NCI-H2081 (cell line): ENCODE measurements around the gene TESK2.
"Not testable (repeated sequence)": the region's sequence is repeated elsewhere in the genome, so short reads cannot be mapped to it uniquely, and the experiment has no call there.

Experiments
- DNase-seq, 2 experiments: peaks; one replicate each; lab custom pipeline; 2025; lab: John Stamatoyannopoulos, UW

TESK2 gene

DNA sequence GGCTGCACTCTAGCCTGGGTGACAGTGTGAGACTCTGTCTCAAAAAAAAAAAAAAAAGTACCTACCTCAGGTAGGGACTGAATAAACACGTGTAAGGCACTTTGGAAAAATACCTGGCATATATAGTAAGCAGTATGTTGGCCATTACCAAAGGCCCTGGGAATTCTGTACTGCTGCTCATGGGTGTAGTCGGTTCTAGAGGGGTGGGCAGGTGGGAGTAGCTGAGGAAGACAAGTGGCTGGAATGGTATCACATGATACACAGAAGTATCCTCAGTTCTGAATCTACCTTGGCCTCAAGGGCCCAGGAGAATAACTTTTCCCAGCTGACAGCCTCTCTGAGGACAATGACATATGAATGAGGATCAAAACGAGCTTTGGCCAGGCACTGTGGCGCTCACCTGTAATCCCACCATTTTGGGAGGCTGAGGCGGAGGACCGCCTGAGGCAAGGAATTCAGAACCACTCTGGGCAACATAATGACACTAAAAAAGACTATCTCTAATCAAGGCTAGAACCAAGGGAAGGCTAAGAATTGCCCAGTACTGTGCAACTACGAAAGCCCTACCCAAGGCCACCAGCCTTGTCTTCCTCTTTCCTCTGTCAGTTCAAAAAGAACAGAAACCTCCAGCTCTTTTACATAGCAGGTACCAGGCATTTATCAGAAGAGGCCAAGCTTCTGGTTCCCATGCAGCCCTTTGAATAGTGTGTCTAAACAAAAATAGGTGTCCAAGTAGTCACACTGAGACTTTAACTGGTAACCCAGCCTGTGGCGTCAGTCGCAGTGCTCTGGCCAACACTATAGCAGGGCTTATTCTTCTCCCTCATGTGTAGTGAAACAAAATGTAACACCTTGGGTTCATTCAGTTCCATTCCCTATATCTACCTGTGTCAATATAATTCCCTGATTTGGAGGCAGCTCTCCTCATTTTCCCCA, 19.3 kb upstream of the TESK2 start:
- DNase-seq = no peak

DNA sequence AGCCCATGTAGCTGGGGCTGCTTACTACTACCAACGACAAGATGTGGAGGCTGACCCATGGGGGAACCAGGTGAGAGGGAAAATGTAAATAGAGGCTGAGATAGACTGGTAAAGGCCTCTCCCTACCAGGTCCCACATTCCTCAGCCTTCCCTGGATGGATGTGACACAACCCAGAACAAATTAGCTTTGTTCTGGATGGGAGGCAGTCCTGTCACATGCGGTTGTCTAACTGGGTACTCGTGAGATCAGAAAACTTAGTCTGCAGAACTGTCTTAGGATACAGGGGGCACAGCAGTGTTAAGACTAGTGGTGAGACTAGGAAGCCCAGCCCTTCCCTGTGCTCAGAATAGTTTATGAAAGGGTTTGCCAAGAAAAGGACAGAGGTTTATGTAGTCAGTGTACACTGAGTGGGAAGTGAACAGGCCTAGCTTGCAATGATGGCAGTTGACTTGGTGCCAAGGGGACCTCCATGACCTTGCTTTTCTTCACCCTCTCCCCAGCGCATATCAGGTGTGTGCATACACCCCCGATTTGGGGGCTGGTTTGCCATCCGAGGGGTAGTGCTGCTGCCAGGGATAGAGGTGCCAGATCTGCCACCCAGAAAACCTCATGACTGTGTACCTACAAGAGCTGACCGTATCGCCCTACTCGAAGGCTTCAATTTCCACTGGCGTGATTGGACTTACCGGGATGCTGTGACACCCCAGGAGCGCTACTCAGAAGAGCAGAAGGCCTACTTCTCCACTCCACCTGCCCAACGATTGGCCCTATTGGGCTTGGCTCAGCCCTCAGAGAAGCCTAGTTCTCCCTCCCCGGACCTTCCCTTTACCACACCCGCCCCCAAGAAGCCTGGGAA, 17.6 kb upstream of the TESK2 start:
- no peak for DNase-seq

DNA sequence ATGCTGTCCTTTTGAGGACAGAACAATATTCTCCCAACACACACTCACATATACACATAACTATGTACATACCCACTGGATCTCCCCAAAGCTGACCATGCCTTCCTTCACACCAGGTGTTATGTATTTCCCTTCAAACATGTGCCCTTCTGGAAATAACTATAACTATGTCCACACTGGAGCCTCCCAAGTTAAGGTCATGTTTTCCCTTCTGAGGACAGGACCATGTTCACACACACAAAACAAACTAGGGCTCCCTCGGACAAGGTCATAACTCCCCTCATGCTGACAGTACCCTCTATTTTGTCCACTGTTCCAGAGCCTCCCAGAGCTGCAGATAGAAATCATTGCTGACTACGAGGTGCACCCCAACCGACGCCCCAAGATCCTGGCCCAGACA, 16.9 kb upstream of the TESK2 start:
- DNase-seq = no peak

- no peak for DNase-seq
Observed at GRCh38 chr1:45507195-45507594, 16.2 kb upstream of the TESK2 start.

DNA sequence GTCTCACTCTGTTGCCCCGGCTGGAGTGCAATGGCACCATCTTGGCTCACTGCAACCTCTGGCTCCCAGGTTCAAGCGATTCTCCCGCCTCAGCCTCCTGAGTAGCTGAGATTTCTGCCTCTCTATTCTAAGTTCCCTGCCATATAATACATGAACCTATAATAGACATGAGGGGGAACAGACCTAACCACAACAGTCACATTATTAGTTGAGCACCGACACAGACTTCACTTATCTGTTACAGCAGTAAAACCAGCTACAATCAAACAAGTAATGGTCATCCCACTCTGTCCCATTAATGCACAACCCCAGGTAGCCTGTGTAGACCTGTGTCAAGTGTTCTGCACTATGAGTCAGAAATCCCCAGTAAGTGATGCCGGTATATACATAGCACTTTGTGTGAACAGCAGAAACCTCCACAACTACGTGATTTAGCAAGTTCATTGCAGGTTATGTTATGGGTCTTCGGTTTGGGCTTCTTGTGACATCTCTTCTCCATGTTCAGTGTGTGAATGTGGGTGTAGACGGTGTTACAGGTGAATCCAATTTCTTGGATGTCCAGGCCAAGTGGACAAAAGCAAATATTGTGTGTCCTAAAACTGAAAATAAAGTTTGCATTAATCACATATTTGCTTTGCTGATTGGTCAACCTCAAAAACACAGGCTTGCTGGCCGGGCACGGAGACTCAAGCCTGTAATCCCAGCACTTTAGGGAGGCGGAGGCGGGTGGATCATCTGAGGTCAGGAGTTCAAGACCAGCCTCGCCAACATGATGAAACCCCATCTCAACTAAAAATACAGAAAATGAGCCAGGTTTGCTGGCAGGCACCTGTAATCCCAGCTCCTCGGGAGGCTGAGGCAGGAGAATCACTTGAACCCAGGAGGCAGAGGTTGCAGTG, 12.7 kb upstream of the TESK2 start:
- no peak for DNase-seq

GRCh38 chr1:45501505-45501859, 10.5 kb upstream of the TESK2 start:
- no peak for DNase-seq

- DNase-seq = peak; percentile 66 to 67
Observed at GRCh38 chr1:45499415-45499769, 8.4 kb upstream of the TESK2 start.

- DNase-seq = no peak
Observed at GRCh38 chr1:45498279-45498678, 7.3 kb upstream of the TESK2 start.

GRCh38 chr1:45493116-45493697, 2.2 kb upstream of the TESK2 start:
- DNase-seq = peak; percentile 58 to 71

GRCh38 chr1:45492691-45493090, 1.7 kb upstream of the TESK2 start:
- no peak for DNase-seq

- DNase-seq = no peak
Observed at GRCh38 chr1:45491487-45492260, 711 bp upstream of the TESK2 start.

GRCh38 chr1:45490121-45490625, 790 bp downstream of the TESK2 start:
- DNase-seq = no peak

- DNase-seq = not testable (repeated sequence)
Observed at GRCh38 chr1:45489379-45489778, 1.6 kb downstream of the TESK2 start.

DNA sequence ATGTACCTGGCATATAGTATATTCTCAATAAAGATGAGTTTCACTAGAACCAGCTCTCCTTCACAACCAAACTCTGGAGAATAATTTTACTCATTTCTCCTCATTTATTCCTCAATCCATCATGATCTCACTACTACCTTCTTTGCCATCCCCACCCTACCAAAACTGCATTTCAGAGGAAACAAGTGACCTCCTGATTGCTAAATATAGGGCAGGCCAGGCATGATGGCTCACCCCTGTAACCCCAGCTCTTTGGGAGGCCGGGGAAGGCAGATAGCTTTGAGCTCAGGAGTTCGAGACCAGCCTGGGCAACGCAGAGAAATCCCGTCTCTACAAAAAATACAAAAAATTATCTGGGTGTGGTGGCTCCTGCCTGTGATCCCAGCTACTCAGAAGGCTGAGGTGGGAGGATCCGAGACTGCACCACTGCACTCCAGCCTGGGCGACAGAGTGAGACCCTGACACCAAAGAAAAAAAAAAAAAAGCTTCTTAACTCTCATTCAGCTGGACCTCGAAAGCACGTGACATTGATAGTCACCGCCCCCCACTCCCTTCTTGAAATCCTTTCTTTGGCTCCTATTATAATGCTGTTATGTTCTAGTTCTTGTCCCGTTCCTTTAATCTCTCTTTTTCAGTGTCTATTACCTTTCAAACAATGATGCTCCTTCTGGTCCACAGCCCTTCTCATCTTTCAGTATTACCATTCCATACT, 2.1 kb downstream of the TESK2 start:
- DNase-seq = no peak

DNA sequence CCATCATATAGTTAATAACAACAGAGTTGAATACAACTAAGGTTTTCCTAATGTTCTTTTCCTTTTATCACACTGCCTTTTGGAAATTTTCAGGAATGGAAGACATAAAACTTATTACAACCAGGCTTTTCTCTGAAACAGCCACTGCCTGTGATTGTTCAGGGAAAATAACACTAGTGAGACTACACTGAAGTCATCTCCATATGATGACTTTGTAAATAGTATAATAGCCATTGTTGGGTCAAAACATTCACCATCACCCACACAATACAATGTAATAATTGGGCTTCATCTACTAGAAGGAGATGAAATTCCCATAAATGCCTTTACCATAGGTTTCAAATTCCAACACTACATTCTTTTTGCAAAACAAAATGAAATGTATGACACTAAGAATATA, 5.0 kb downstream of the TESK2 start:
- DNase-seq = no peak

- no peak for DNase-seq
Observed at GRCh38 chr1:45479039-45479748, 11.8 kb downstream of the TESK2 start.

DNA sequence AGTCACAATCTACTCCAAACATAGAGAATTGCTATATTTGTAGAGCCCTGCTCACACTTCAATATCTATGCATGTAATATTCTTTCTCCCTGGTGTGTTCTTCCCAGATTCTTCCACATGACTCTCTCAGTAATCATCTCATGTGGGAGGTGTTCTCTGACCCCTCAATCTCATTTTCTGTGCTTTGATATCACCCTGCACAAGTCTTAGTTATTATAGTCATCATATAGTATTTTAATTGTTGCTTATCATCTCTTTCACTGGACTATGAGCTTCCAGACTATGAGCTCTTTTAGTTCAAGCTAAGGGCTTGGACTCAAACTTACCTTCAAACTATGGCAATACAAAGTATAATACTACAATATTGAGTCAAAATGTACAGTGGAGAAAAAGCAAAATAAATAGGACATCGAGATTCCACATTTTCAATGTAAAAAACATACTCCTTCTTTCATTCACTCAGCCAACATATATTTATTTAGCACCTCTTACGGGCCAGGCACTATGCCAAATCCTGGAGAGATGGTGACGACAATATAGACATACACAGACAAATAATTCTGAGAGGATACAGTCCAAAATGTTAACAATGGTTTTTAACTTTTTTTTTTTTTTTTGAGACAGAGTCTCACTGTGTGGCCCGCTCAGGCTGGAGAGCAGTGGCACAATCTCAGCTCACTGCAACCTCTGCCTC, 12.7 kb downstream of the TESK2 start:
- peak in 1 of 2 experiments; percentile 47 for DNase-seq

DNA sequence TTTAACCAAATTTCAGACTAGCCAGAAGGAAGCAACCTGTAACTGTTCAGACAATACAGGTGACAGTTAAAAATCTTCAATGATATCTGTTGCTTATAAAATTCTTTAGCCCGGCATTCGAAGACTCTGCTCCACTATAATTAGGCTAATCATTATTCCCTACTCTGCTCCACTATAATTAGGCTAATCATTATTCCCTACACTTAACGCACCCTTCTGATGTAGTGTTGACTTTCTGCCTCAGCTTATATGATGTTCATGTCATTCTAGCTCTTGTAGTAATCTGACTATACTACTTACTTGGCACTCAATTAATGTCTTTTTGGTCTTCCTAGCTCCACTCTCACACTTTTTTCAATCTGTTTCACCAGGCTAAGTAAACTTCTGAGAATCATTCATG, 13.3 kb downstream of the TESK2 start:
- no peak for DNase-seq

GRCh38 chr1:45474194-45474593, 16.8 kb downstream of the TESK2 start:
- not testable (repeated sequence) for DNase-seq
